ENCODE measurements around the gene FBXO10.
"Not testable (repeated sequence)": the region's sequence is repeated elsewhere in the genome, so short reads cannot be mapped to it uniquely, and the experiment has no call there.

- TF ChIP-seq POLR2A, CTCF (IDR thresholded peaks at IDR 0.05): not testable (repeated sequence)
Observed at GRCh38 chr9:37467530-37467929, 108.7 kb downstream of the FBXO10 start.
